Small intestine (tissue), 16 donors: ENCODE measurements around the gene PPP1R12A. TPM values are rescaled to one million over a fixed set of nuclear protein-coding genes. Genes with fewer than 3 reads are reported as not detected.
A peak's percentile ranks its signal among the peaks of the same experiment; 100 is the strongest.
"Not testable (repeated sequence)": the region's sequence is repeated elsewhere in the genome, so short reads cannot be mapped to it uniquely, and the experiment has no call there.

ENCODE experiments used
- DNase-seq, 2 donors: peaks; one replicate each; pipeline versions ENCODE4 v3.0.0 to v3.0.0-alpha.2; 2013
- FAIRE-seq: peaks from 2 replicates; lab custom pipeline; 2012; peaks lifted over from hg19 to GRCh38; lab: Jason Lieb, UNC
- H3K27ac ChIP-seq, 3 donors: one replicate each; pipeline ENCODE4 v1.5.1; 2013; ENCODE audit warnings: low read length in 2 of 3, mild to moderate bottlenecking in 2 of 3, control low read depth in 1 of 3, inconsistent platforms in 1 of 3, low read depth in 1 of 3, moderate library complexity in 1 of 3
- H3K27me3 ChIP-seq, 3 donors: one replicate each; pipeline ENCODE4 v1.6.1; 2013; ENCODE audit warnings: low read length in 3 of 3, inconsistent platforms in 1 of 3; ENCODE audit not compliant: control insufficient read depth in 3 of 3, insufficient read depth in 3 of 3
- H3K36me3 ChIP-seq, 3 donors: one replicate each; pipeline ENCODE4 v1.6.1; 2013; ENCODE audit warnings: low read length in 3 of 3, inconsistent platforms in 1 of 3, low read depth in 1 of 3, mild to moderate bottlenecking in 1 of 3, moderate library complexity in 1 of 3; ENCODE audit not compliant: control insufficient read depth in 3 of 3, insufficient read depth in 2 of 3
- H3K4me1 ChIP-seq, 3 donors: one replicate each; pipeline ENCODE4 v1.6.1; 2013; ENCODE audit warnings: low read length in 2 of 3, inconsistent platforms in 1 of 3, low read depth in 1 of 3, mild to moderate bottlenecking in 1 of 3, moderate library complexity in 1 of 3; ENCODE audit not compliant: control insufficient read depth in 3 of 3, insufficient read depth in 2 of 3
- H3K4me3 ChIP-seq, 3 donors: one replicate each; pipeline ENCODE4 v1.5.1; 2013; ENCODE audit warnings: low read length in 3 of 3, control low read depth in 1 of 3, inconsistent platforms in 1 of 3, low read depth in 1 of 3, mild to moderate bottlenecking in 1 of 3, moderate library complexity in 1 of 3
- H3K9me3 ChIP-seq, 2 donors: one replicate each; pipeline ENCODE4 v1.6.1; 2013; ENCODE audit warnings: low read depth in 1 of 2, low read length in 1 of 2; ENCODE audit not compliant: control insufficient read depth in 2 of 2, insufficient read depth in 1 of 2
- WGBS, 3 donors: extraction: QIAGEN DNeasy Blood & Tissue Kit; methylation state at CpG; one replicate each; pipeline ENCODE4 v1.1.7; 2013; 5-methylcytosine and 5-hydroxymethylcytosine counted together
- long read RNA-seq, 10 donors: transcript quantifications; one replicate each; lab custom pipeline, GENCODE V29; 2026
- polyA plus RNA-seq, 4 donors: library from polyadenylated mRNA; stranded (reverse) in 3 of 4; unstranded in 1 of 4; fragments of 200-250 nt in 3 of 4; fragments of 120-200 nt in 1 of 4; gene quantifications; one replicate each; pipeline versions ENCODE4 v1.2.1 to v1.2.3, GENCODE V29; 2013
- donor health status: healthy with polysubstance abuse.
- donor health status: control.
- donor health status: control.
- donor health status: Bipolar disorder and iron deficiency.
- donor health status: healthy.

The PPP1R12A gene
- 100 to 1,000 TPM in 1 of 4 donors, 10 to 100 TPM in 3; 16.7 to 103 (median 46.5) TPM for polyA plus RNA-seq
- long read RNA-seq, donor 1, partial matches to known transcripts, result 15 of 25 reads
- long read RNA-seq, donor 1, other reads (novel, unspliced or antisense), result 0 of 25 reads
- long read RNA-seq, donor 2, partial matches to known transcripts, result 0 of 3 reads
- long read RNA-seq, donor 2, other reads (novel, unspliced or antisense), result 0 of 3 reads
- long read RNA-seq, donor 3, partial matches to known transcripts, result 7 of 13 reads
- long read RNA-seq, donor 3, other reads (novel, unspliced or antisense), result 0 of 13 reads
- long read RNA-seq, donor 4, result 0 reads
- long read RNA-seq, donor 5, partial matches to known transcripts, result 0 of 5 reads
- long read RNA-seq, donor 5, other reads (novel, unspliced or antisense), result 0 of 5 reads
- long read RNA-seq, donor 6, partial matches to known transcripts, result 0 of 1 reads
- long read RNA-seq, donor 6, other reads (novel, unspliced or antisense), result 0 of 1 reads
- long read RNA-seq, donor 7, result 0 reads
- long read RNA-seq, donor 8, partial matches to known transcripts, result 0 of 1 reads
- long read RNA-seq, donor 8, other reads (novel, unspliced or antisense), result 0 of 1 reads
- long read RNA-seq, donor 9, partial matches to known transcripts, result 0 of 3 reads
- long read RNA-seq, donor 9, other reads (novel, unspliced or antisense), result 0 of 3 reads
- long read RNA-seq, donor 10, partial matches to known transcripts, result 6 of 14 reads
- long read RNA-seq, donor 10, other reads (novel, unspliced or antisense), result 0 of 14 reads

- Histone ChIP-seq H3K4me1 (peaks cover 3 to 9% (median 3%) of the 10 kb centered on the region in 3 donors), H3K9me3 (no peaks in the 10 kb centered on the region), H3K27me3 (no peaks in the 10 kb centered on the region), H3K36me3 (no peaks in the 10 kb centered on the region), H3K27ac (peak within 1 kb of the TSS; percentile 94 to 96 (median 95)), H3K4me3 (peak within 1 kb of the TSS; percentile 81 to 98 (median 97))
- no peak for FAIRE-seq
- 0 to 1% (median 0%) methylated on average over 42 to 44 of the region's 44 CpGs for WGBS, 3 donors
- DNase-seq, result peak; percentile 98 to 99
Observed at GRCh38 chr12:79935021-79935623, at the start of gene PPP1R12A. Gene PPP1R12A, minus strand, starts transcription at chr12:79935097. Its CDS starts 166 bp downstream, at chr12:79934931.

GRCh38 chr12:79983986-79984620, 49.2 kb upstream of the PPP1R12A start:
- peak; percentile 59 to 96 for DNase-seq
- Histone ChIP-seq H3K9me3 (no peaks in the 10 kb centered on the region), H3K4me1 (peaks cover 0 to 17% (median 14%) of the 10 kb centered on the region in 3 donors), H3K27ac (peak overlapping the region in 2 of 3 donors; percentile 40 to 73), H3K4me3 (no peak overlapping the region), H3K36me3 (no peaks in the 10 kb centered on the region), H3K27me3 (no peaks in the 10 kb centered on the region)
- WGBS, 3 donors, result 38 to 68% (median 50%) methylated on average over 6 of the region's 6 CpGs
- no peak for FAIRE-seq

- no peaks in the 10 kb centered on the region for H3K27me3 ChIP-seq
- no peaks in the 10 kb centered on the region for H3K36me3 ChIP-seq
- DNase-seq (no peak), FAIRE-seq (no peak)
- H3K4me1 ChIP-seq, result peaks cover 0 to 19% (median 16%) of the 10 kb centered on the region in 3 donors
- no peaks in the 10 kb centered on the region for H3K9me3 ChIP-seq
- H3K27ac ChIP-seq, result peak overlapping the region in 2 of 3 donors; percentile 40 to 73
- no peak overlapping the region for H3K4me3 ChIP-seq
- WGBS, 3 donors, result 84 to 88% (median 86%) methylated on average over 2 of the region's 2 CpGs
Observed at GRCh38 chr12:79983492-79983891, 48.6 kb upstream of the PPP1R12A start.

GRCh38 chr12:79982086-79983062, 47.5 kb upstream of the PPP1R12A start:
- Histone ChIP-seq H3K4me3 (no peak overlapping the region), H3K4me1 (peaks cover 0 to 21% (median 16%) of the 10 kb centered on the region in 3 donors), H3K27ac (peak overlapping the region in 1 of 3 donors; percentile 27), H3K36me3 (no peaks in the 10 kb centered on the region), H3K27me3 (no peaks in the 10 kb centered on the region), H3K9me3 (no peaks in the 10 kb centered on the region)
- DNase-seq (peak; percentile 46 to 63), FAIRE-seq (no peak)
- WGBS, 3 donors, result 58 to 65% (median 60%) methylated on average over 5 of the region's 5 CpGs

- H3K27ac ChIP-seq, result no peak overlapping the region
- H3K4me1 ChIP-seq, result peaks cover 0 to 17% (median 12%) of the 10 kb centered on the region in 3 donors
- 55 to 64% (median 58%) methylated on average over 1 of the region's 1 CpG for WGBS, 3 donors
- no peaks in the 10 kb centered on the region for H3K27me3 ChIP-seq
- no peaks in the 10 kb centered on the region for H3K9me3 ChIP-seq
- FAIRE-seq, result no peak
- no peak overlapping the region for H3K4me3 ChIP-seq
- H3K36me3 ChIP-seq, result no peaks in the 10 kb centered on the region
- no peak for DNase-seq
Observed at GRCh38 chr12:79978692-79979091, 43.8 kb upstream of the PPP1R12A start.

GRCh38 chr12:79977856-79978460, 43.1 kb upstream of the PPP1R12A start:
- H3K4me1 ChIP-seq, result peaks cover 0 to 10% (median 8%) of the 10 kb centered on the region in 3 donors
- H3K9me3 ChIP-seq, H3K36me3 ChIP-seq, H3K4me3 ChIP-seq, H3K27me3 ChIP-seq: not testable (repeated sequence)
- peak; percentile 73 to 81 for DNase-seq
- FAIRE-seq, result peak; percentile 49
- H3K27ac ChIP-seq, result peak overlapping the region in 1 of 3 donors; percentile 36
- WGBS, 3 donors, result 7 to 74% (median 38%) methylated on average over 1 to 3 of the region's 3 CpGs

GRCh38 chr12:79975143-79975542, 40.2 kb upstream of the PPP1R12A start:
- no peaks in the 10 kb centered on the region for H3K27me3 ChIP-seq
- H3K4me1 ChIP-seq, result peaks cover 0 to 5% (median 3%) of the 10 kb centered on the region in 3 donors
- FAIRE-seq (no peak), DNase-seq (no peak)
- H3K9me3 ChIP-seq, result no peaks in the 10 kb centered on the region
- no peak overlapping the region for H3K4me3 ChIP-seq
- WGBS, 3 donors, result 85 to 90% (median 89%) methylated on average over 5 of the region's 5 CpGs
- H3K36me3 ChIP-seq, result no peaks in the 10 kb centered on the region
- no peak overlapping the region for H3K27ac ChIP-seq
